Epithelial cell of prostate (primary cell): ENCODE data around the gene GPR176.
A peak's percentile ranks its signal among the peaks of the same experiment; 100 is the strongest.
"Not testable (repeated sequence)": the region's sequence is repeated elsewhere in the genome, so short reads cannot be mapped to it uniquely, and the experiment has no call there.

ENCODE experiments used
- DNase-seq: peaks from one replicate; pipeline ENCODE4 v3.0.0-alpha.2; 2011; ENCODE audit warnings: low read depth, low spot score
- H3K27ac ChIP-seq: fragments of 450-650 bp; 2 replicates; pipeline ENCODE4 v1.5.1; 2017; ENCODE audit warnings: mild to moderate bottlenecking

GPR176 gene

GRCh38 chr15:39823634-39824033 is 96.4 kb downstream of the GPR176 start:
- DNase-seq, result no peak
- H3K27ac ChIP-seq, result no peak overlapping the region

GRCh38 chr15:39820050-39820602 is 99.9 kb downstream of the GPR176 start:
- DNase-seq, result no peak
- H3K27ac ChIP-seq, result no peak overlapping the region

GRCh38 chr15:39819533-39819932 is 100.5 kb downstream of the GPR176 start:
- H3K27ac ChIP-seq, result no peak overlapping the region

GRCh38 chr15:39817892-39818291 is 102.2 kb downstream of the GPR176 start:
- DNase-seq, result no peak
- no peak overlapping the region for H3K27ac ChIP-seq

More at GRCh38 chr15:39819533-39819932, 100.5 kb downstream of the GPR176 start:
- no peak for DNase-seq

DNA sequence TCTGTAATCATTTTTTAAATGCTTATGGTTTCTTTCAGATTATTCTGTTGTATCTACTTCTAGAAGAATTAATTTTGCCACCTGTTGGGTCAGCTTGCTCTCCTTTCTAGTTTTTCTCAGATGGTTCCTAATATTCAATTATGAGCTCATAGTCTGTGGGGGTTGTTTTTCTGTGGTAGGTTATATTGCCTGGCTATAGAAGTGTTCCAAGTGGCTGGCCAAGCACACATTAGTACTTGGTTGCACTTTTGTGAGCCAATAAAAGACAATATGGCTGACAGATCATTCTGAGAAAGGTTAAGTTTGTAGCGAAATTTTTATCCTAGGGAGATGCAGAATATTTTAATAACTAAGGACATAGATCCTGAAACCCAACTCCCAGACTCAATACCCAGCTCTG is 105.6 kb downstream of the GPR176 start:
- no peak overlapping the region for H3K27ac ChIP-seq
- DNase-seq, result no peak

DNA sequence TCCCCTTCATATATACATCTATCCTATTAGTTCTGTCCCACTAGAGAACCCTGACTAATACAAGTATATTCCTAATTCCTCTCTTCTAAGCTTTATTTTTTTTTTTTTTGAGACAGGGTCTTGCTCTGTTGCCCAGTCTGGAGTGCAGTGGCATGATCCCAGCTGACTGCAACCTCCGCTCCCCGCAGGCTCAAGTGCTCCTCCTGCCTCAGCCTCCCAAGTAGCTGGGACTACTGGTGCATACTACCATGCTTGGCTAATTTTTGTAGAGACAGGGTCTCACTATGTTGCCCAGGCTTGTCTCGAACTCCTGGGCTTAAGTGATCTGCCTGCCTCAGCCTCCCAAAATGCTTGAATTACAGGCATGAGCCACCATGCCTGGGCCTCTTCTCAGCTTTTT is 107.4 kb downstream of the GPR176 start:
- H3K27ac ChIP-seq, DNase-seq: not testable (repeated sequence)

DNA sequence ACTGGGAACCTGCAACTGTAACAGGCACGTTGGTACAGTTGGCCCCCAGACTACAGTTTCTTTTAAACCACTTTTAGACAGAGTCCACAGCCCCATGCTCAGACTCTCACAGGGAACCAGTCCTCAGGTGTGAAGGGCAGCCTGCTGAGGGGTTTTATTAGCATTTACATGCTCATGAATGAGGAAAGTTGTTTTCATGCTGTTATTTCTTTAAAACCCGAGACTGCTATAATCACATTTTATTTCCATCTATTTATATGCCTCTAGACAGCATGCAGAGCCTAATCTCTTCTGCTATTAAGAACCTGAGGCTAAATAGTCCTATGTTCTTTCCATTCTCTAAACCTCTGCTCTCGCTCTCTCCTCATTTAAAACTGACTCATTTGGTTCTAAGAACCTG is 111.2 kb downstream of the GPR176 start:
- no peak overlapping the region for H3K27ac ChIP-seq
- no peak for DNase-seq

DNA sequence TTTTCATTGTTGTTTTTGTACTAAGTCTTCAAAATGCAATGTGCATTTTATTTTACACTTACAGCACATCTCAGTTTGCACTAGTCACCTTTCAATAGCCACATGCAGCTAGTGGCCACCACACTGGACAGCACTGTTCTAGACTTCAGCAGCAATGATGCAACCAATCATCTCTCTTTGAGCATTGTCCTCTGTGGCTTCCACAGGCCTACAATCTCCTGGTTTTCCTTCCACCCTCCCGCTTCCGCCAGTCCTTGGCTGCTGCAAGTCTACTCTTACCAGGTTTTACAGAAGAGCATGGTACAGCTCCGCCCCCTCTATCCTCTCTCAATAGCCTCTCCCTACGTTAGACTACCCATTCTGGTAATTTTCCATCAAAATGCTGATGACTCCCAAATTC is 112.3 kb downstream of the GPR176 start:
- DNase-seq, result no peak
- H3K27ac ChIP-seq, result no peak overlapping the region

- DNase-seq, result peak; percentile 91
- peak overlapping the region; percentile 59 for H3K27ac ChIP-seq
These were observed 116.0 kb downstream of the GPR176 start for GRCh38 chr15:39804026-39804425.

DNA sequence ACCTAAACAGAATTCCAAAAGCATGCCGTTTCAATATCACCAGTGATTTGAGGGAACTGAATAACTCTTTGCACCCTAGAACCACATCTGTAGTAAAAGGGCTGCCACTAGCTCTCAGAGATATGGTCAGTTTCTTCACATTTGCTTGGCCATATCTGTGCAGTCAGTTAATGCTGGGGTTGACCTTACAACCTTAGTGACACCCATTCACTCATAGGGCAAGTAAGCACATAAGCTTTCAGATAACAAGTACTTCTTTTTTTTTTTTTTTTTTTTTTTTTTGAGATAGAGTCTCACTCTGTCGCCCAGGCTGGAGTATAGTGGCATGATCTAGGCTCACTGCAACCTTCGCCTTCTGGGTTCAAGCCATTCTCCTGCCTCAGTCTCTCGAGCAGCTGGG is 117.0 kb downstream of the GPR176 start:
- DNase-seq, result no peak
- no peak overlapping the region for H3K27ac ChIP-seq

DNA sequence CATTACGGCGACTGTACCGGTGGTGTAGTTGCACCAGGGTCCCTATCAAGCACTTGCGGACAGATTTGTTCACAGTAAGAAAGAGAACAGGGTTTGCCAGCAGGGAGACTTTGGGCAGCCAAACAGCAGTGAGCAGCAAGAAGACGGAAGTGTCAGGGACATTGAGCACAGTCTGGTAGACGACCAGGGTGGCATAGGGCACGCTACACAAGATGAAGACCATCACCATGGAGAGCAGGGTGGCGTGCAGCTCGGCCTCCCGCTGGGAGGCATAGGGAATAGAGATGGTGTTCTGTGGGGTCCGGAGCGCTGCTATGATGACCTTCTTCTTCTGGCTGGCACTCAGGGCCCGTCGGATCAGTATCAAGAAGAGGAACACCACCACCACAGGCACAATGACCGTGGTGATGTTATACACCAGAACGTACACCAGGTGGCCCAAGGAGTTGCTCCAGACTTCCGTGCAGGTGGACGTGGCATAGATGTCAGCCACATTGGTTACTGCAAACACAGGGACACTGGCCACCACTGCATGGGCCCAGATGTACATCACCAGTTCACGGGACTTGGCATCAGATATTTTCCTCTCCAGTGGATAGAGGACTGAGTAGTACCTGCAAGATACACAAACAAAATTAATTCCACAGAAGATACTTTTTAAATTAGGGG is 118.3 kb downstream of the GPR176 start:
- H3K27ac ChIP-seq, result no peak overlapping the region
- no peak for DNase-seq

DNA sequence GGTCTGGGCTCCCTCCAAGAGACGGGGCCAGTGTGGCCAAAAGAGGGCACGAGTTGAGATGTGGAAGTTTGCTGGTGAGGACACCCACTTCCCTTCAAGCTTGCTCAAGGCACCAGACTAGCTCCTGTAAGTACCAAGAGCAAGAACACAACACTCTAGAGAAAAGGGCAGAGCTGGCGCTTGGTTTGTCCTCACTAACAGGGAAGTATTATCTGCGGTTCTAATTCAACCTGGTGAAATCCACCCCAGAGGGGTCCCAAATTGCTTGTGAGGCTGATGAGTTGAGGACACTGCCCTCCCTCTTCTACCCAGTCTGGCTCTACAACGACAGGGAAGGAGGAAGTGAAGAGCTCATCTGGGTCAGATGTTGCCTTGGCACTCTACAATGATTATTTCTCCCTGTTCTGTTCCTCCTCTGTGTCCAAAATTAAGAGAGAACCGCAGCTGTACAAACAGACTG is 120.5 kb downstream of the GPR176 start:
- no peak for DNase-seq
- H3K27ac ChIP-seq, result no peak overlapping the region

GRCh38 chr15:39798382-39798781 is 121.7 kb downstream of the GPR176 start:
- no peak overlapping the region for H3K27ac ChIP-seq
- DNase-seq, result no peak

DNA sequence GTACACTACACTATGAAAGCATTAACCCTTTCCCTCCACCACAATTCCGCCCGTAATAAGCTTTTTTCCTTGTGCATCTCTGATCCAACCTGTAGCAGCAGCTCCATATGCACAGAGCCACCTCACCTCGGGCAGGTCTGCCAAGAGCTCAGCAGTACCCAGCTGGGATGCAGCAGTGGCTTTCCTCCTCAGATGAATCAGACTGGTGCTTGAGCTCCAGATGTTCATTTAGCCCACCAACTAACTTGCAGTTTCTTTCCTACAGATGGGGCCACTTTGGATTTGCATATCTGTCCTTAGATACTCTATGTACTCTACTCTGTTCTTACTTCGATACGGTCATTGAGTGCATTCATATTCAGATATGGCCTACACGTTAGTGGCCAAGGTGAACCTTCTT is 122.7 kb downstream of the GPR176 start:
- H3K27ac ChIP-seq, result no peak overlapping the region

DNA sequence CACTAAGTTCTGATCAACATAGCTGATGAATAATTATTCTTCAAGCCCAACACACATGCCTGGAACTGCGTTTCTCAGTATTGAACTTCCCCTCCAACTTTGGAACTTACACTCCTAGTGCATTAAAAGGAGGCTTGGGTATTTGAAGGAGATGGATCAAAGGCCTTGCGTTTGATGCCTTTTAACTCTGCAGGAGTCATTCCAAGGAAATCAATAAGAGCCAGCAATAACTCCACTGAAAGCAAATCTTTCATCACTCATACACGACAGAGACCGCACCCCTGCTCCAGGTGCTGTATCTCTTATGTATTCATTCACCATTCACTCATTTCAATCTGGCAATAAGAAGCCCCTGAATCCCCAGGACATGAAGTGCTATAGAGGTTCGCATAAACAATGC is 123.5 kb downstream of the GPR176 start:
- DNase-seq, result no peak
- no peak overlapping the region for H3K27ac ChIP-seq

More for the DNA sequence above, 122.7 kb downstream of the GPR176 start:
- DNase-seq, result no peak

DNA sequence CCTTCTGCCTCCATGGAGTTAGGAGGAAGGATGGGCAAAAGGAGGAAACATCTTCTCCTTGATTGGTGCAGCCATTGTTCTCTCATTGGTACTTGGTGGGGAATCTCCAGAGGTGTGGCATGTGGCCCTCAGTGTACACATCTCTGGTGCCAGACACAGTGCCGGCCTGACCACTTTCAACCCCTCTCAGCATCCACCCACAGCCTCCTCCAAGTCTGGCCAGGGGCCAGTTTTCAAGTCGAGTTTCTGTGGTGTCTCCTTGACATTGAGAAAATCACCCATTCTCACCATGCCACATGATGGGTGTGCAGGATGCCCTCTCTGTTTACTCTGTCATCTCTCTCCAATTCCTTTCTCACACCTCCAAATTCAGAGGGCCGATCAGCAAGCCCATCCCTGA is 124.6 kb downstream of the GPR176 start:
- no peak overlapping the region for H3K27ac ChIP-seq
- DNase-seq, result no peak

- no peak overlapping the region for H3K27ac ChIP-seq
- no peak for DNase-seq
These were observed 125.1 kb downstream of the GPR176 start for GRCh38 chr15:39794954-39795353.

DNA sequence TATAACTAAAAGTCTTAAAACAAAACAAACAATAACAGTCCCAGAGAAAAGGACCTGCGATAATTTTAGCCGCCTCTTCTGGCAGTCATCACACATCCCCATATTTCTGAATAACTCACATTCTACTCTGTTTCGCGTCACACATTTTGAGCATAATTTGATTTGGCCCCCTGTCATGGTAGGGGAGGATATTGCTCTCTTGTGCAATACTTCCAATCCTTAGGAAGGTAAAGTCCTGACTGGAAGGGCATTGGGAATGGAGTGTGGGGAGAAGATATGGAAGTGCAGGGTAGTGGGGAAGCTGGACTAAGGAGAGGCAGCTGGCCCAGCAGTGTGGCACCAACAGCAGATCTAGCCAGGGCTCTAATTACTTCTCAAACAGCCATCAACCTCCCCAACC is 126.1 kb downstream of the GPR176 start:
- no peak overlapping the region for H3K27ac ChIP-seq
- no peak for DNase-seq

GRCh38 chr15:39792844-39793335 is 127.2 kb downstream of the GPR176 start:
- no peak overlapping the region for H3K27ac ChIP-seq
- no peak for DNase-seq

DNA sequence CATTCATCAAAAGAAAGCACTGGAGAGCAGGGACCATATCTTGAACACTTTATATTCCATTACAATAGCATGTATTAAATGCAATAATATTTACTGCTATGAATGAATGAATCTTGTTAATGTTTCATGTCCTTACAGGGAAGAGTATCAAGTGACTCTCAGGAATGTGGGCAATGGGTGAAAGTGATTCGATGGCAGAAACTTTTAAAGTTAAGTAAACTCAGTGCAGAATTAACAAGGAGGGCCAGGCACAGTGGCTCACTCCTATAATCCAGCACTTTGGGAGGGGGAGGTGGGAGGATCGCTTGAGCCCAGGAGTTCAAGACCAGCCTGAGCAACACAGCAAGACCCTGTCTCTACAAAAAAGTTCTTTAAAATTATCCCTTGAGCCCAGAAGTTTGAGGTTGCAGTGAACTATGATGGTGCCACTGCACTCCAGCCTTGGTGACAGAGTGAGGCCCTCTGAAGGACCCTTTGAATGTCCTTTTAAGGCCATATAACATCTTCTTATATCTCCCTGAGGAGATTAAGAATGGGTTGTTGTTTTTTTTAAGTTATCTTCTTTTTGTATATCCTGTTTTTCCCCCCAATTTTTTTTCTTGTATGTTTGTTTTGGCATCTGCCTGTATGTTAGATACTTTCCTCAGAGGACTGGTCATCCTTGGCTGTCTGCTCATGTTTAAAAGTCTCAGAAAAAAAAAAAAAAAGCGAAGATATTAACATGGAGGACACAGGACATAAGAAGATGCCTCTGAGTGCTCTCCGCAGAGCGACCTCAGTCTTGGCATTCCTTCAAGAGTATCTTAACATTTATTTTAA is 127.8 kb downstream of the GPR176 start:
- H3K27ac ChIP-seq, result no peak overlapping the region
- no peak for DNase-seq

- H3K27ac ChIP-seq, result no peak overlapping the region
- no peak for DNase-seq
These were observed 130.3 kb downstream of the GPR176 start for GRCh38 chr15:39789736-39790135.
